ENCODE measurements around the gene PRKAG2. TPM values are rescaled to one million over a fixed set of nuclear protein-coding genes. Genes with fewer than 3 reads are reported as not detected.
"Not testable (repeated sequence)": the region's sequence is repeated elsewhere in the genome, so short reads cannot be mapped to it uniquely, and the experiment has no call there.

PRKAG2 gene
- total RNA-seq, 1 donor from 2014 or later = 21.1 TPM

DNA sequence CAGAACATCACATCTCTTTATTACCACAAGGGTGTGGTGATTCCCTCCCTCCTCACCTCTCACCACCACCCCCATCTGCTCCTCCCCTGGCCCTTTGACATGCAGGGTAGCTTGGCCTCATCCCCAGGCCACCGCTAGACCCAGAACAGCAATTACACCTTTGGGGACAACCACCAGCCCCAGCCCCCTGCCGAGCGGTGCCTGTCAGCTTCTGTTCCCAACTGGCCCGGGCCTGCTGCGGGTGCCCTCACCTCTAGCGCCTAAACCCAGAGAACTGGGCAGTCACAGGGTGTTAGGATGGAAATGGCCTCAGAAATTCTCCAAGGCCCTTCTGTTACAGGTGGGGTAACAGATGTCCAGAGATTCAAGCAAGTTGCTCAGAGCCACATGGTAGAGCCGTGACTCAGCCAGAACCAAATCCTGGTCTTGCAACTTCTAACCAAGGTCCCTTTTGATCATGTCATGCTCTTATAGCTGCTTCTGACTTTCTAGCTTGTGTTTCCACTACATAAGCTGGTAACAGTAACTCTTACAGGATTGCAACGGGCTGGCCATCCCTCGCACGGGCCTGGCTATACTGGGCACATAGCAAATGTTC is 78.0 kb downstream of the PRKAG2 start:
- DNase-seq (ENCODE audit: low read depth) = no peak
- Histone ChIP-seq H3K36me3 (ENCODE audit: control insufficient read depth, insufficient read depth, low read length) (no peaks in the 10 kb centered on the region), H3K27me3 (ENCODE audit: control insufficient read depth, insufficient read depth, low read length) (no peaks in the 10 kb centered on the region), H3K4me3 (ENCODE audit: low read depth, low read length) (no peak overlapping the region)
- TF ChIP-seq, protein P1, sequence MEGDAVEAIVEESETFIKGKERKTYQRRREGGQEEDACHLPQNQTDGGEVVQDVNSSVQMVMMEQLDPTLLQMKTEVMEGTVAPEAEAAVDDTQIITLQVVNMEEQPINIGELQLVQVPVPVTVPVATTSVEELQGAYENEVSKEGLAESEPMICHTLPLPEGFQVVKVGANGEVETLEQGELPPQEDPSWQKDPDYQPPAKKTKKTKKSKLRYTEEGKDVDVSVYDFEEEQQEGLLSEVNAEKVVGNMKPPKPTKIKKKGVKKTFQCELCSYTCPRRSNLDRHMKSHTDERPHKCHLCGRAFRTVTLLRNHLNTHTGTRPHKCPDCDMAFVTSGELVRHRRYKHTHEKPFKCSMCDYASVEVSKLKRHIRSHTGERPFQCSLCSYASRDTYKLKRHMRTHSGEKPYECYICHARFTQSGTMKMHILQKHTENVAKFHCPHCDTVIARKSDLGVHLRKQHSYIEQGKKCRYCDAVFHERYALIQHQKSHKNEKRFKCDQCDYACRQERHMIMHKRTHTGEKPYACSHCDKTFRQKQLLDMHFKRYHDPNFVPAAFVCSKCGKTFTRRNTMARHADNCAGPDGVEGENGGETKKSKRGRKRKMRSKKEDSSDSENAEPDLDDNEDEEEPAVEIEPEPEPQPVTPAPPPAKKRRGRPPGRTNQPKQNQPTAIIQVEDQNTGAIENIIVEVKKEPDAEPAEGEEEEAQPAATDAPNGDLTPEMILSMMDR (IDR thresholded peaks at IDR 0.05; ENCODE audit: insufficient read depth, low read length, poor library complexity, severe bottlenecking) = no peak

DNA sequence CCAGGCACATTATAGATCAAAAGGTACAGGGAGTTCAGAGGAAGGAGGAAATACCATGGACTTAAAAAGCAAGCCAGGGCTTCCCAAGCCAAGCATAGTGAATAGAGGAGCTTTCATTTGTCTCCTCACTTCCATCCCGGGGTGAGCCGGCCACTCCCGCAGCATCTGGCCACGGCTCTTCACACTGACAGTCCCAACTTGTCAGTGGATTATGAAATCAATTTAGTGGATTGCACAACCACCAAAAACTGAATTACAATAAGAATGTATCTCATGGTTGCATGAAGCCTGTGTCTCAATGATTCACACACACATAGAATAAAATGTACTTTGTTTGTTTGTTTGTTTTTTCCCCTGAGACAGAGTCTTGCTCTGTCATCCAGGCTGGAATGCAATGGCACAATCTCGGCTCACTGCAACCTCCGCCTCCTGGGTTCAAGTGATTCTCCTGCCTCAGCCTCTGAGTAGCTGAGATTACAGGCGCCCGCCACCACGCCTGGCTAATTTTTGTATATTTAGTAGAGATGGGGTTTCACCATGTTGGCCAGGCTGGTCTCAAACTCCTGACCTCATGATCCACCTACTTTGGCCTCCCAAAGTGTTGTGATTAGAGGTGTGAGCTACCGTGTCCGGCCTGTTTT is 79.1 kb downstream of the PRKAG2 start:
- not testable (repeated sequence) for H3K36me3 ChIP-seq (ENCODE audit: control insufficient read depth, insufficient read depth, low read length); DNase-seq (ENCODE audit: low read depth); H3K27me3 ChIP-seq (ENCODE audit: control insufficient read depth, insufficient read depth, low read length); H3K4me3 ChIP-seq (ENCODE audit: low read depth, low read length)

DNA sequence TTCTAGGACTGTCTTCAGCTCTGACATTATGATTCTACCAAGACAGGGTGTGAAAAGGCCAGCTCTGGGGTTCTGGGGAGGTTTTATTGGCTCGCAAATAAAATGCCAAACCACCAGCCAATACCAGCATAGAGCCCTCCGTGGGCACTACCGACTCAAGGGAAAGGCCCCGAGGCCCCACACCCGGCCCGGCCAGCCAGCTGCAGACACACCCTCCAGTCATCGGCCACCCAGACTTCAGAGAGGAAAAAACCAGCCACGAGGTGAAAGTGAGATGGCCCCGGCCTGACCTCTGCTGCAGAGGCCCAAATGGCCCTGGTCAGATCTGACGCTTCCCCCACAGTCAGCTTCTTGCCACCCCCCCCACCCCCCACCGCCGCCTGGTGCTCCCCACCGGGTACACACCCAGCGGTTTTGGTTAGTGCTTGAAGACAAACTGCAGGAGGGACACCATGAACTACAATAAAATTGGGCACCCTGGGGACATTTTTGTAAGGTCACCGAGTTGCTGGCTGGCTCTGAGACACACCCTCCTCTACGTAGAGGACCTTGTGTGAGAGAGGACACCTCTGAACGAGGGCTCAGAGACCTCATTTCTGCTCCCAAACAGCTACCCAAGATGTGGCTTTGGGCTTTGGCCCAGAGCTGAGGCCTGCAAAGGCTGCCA is 79.9 kb downstream of the PRKAG2 start:
- Histone ChIP-seq H3K36me3 (ENCODE audit: control insufficient read depth, insufficient read depth, low read length) (no peaks in the 10 kb centered on the region), H3K4me3 (ENCODE audit: low read depth, low read length) (no peak overlapping the region), H3K27me3 (ENCODE audit: control insufficient read depth, insufficient read depth, low read length) (no peaks in the 10 kb centered on the region)
- TF ChIP-seq, protein P1 (IDR thresholded peaks at IDR 0.05; ENCODE audit: insufficient read depth, low read length, poor library complexity, severe bottlenecking) = no peak
- no peak for DNase-seq (ENCODE audit: low read depth)

DNA sequence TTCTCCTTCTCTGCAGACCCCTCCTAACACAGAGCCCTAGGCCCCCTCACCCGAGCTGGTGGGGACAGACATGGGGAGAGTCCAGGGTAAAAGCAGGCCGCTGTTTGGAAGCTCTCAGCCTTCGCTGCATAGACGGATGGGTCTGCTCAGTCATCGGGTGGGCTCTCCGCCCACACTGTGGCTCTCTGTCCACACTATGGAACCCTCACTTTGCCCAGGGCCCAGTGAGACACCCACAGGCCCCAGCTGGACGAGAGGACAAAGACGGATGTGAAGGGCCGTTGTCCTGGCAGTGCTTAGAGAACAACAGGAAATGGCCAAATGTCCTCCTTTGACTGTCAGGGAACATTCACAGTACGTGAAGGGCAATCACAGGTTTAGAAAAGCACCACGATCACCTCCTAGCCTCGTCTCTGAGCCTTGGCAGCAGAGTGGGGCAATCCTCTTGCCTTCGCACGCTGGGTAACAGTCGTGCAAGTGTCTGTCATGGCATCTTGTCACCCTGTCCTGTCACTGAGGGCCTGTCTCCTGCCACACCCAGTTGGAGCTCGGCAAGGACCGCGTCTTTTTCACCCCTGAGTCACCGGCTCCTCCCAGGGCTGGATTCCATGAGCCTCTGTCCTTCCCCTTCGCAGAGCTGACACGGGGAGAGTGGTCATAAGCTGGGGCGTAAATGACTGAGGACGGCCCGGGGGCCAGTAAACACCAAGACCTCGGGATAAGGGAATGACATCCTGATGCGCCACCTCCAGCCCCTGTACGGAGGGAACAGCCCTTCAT is 80.6 kb downstream of the PRKAG2 start:
- TF ChIP-seq, protein P1 (IDR thresholded peaks at IDR 0.05; ENCODE audit: insufficient read depth, low read length, poor library complexity, severe bottlenecking) = no peak
- Histone ChIP-seq H3K27me3 (ENCODE audit: control insufficient read depth, insufficient read depth, low read length) (no peaks in the 10 kb centered on the region), H3K36me3 (ENCODE audit: control insufficient read depth, insufficient read depth, low read length) (no peaks in the 10 kb centered on the region), H3K4me3 (ENCODE audit: low read depth, low read length) (no peak overlapping the region)
- DNase-seq (ENCODE audit: low read depth) = no peak

DNA sequence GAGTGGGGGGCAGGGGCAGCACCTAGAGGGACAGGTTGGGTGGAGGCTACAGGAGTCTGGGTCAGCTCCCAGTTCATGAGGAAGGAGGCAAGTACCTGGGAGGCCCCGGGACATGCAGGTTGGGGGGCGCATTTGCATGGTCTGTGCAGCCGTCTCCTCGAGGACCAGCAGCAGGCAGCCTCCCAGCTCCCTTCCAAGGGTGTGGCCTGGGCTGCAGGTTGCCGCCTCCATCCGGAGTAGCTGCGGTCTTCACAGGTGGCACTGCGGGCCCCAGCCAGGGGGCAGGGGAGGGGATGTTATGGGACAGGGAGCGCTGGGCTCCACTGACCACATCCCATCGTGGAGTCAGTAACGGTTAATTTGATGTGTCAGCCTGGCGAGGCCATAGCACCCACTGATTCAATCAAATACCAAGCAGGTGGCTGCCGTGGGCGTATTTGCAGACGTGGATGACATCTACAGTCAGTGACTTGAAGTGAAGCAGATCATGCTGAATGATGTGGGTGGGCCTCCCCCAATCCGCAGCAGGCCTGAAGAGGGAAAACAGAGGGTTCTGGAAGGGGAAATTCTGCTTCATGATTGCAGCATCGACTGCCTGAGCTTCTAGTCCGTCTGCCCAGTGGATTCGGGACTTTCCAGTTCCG is 81.6 kb downstream of the PRKAG2 start:
- TF ChIP-seq, protein P1 (IDR thresholded peaks at IDR 0.05; ENCODE audit: insufficient read depth, low read length, poor library complexity, severe bottlenecking) = no peak
- peaks cover 2% of the 10 kb centered on the region for H3K27me3 ChIP-seq (ENCODE audit: control insufficient read depth, insufficient read depth, low read length)
- no peak overlapping the region for H3K4me3 ChIP-seq (ENCODE audit: low read depth, low read length)
- DNase-seq (ENCODE audit: low read depth) = no peak
- no peaks in the 10 kb centered on the region for H3K36me3 ChIP-seq (ENCODE audit: control insufficient read depth, insufficient read depth, low read length)
